H9 (cell line): Measurements from ENCODE around the gene NRBF2. TPM values are rescaled to one million over a fixed set of nuclear protein-coding genes. Genes with fewer than 3 reads are reported as not detected.
A peak's percentile ranks its signal among the peaks of the same experiment; 100 is the strongest.

Source experiments
- DNase-seq: peaks from one replicate; pipeline ENCODE4 v3.0.0-alpha.2; 2017
- H2AFZ ChIP-seq: one replicate; pipeline ENCODE4 v1.6.1; 2013; ENCODE audit warnings: mild to moderate bottlenecking, low read length, control low read depth, moderate library complexity
- H2AK5ac ChIP-seq: 2 replicates; pipeline ENCODE4 v1.6.1; 2013; ENCODE audit warnings: low read length, control low read depth, mixed read lengths; ENCODE audit not compliant: insufficient read length
- H2BK120ac ChIP-seq: one replicate; pipeline ENCODE4 v1.6.1; 2013; ENCODE audit warnings: low read depth, mild to moderate bottlenecking, low read length, control low read depth, inconsistent platforms; ENCODE audit not compliant: poor library complexity, severe bottlenecking
- H2BK12ac ChIP-seq: 2 replicates; pipeline ENCODE4 v1.6.1; 2013; ENCODE audit warnings: low read length, control low read depth, mixed read lengths, low read depth; ENCODE audit not compliant: insufficient read length
- H2BK15ac ChIP-seq: 2 replicates; pipeline ENCODE4 v1.6.1; 2013; ENCODE audit warnings: low read depth, low read length, control low read depth
- H2BK20ac ChIP-seq: one replicate; pipeline ENCODE4 v1.6.1; 2013; ENCODE audit warnings: low read depth, mild to moderate bottlenecking, low read length, control low read depth, inconsistent platforms; ENCODE audit not compliant: poor library complexity, severe bottlenecking
- H2BK5ac ChIP-seq: 2 replicates; pipeline ENCODE4 v1.6.1; 2013; ENCODE audit warnings: low read length, control low read depth, mixed read lengths; ENCODE audit not compliant: insufficient read length
- H3K14ac ChIP-seq: 2 replicates; pipeline ENCODE4 v1.6.1; 2013; ENCODE audit warnings: low read length, control low read depth; ENCODE audit not compliant: insufficient read depth
- H3K18ac ChIP-seq: 2 replicates; pipeline ENCODE4 v1.6.1; 2013; ENCODE audit warnings: low read depth, mild to moderate bottlenecking, mixed read lengths, low read length, control low read depth; ENCODE audit not compliant: insufficient read length
- H3K23ac ChIP-seq: 2 replicates; pipeline ENCODE4 v1.6.1; 2013; ENCODE audit warnings: low read length, control low read depth, mixed read lengths, low read depth; ENCODE audit not compliant: insufficient read length
- H3K23me2 ChIP-seq: 2 replicates; pipeline ENCODE4 v1.6.1; 2013; ENCODE audit warnings: low read depth, mild to moderate bottlenecking, mixed read lengths, low read length, control low read depth; ENCODE audit not compliant: insufficient read length, poor library complexity, severe bottlenecking
- H3K27ac ChIP-seq: 2 replicates; pipeline ENCODE4 v1.5.1; 2013; ENCODE audit warnings: low read length, control low read depth, mixed read lengths, low read depth; ENCODE audit not compliant: insufficient read length
- H3K27me3 ChIP-seq: 2 replicates; pipeline ENCODE4 v1.6.1; 2013; ENCODE audit warnings: low read length, control low read depth, inconsistent platforms; ENCODE audit not compliant: insufficient read depth
- H3K4ac ChIP-seq: 2 replicates; pipeline ENCODE4 v1.6.1; 2013; ENCODE audit warnings: low read depth, mild to moderate bottlenecking, control low read depth, inconsistent platforms, low read length, moderate library complexity
- H3K4me1 ChIP-seq: 2 replicates; pipeline ENCODE4 v1.6.1; 2013; ENCODE audit warnings: low read length, control low read depth, inconsistent platforms; ENCODE audit not compliant: insufficient read depth
- H3K4me2 ChIP-seq: 2 replicates; pipeline ENCODE4 v1.6.1; 2013; ENCODE audit warnings: low read length, control low read depth, mixed read lengths; ENCODE audit not compliant: insufficient read length, insufficient read depth
- H3K56ac ChIP-seq: 2 replicates; pipeline ENCODE4 v1.6.1; 2013; ENCODE audit warnings: low read depth, mild to moderate bottlenecking, mixed read lengths, low read length, control low read depth; ENCODE audit not compliant: insufficient read length
- H3K79me1 ChIP-seq: 2 replicates; pipeline ENCODE4 v1.6.1; 2013; ENCODE audit warnings: low read depth, mild to moderate bottlenecking, moderate library complexity, low read length, control low read depth, inconsistent platforms; ENCODE audit not compliant: insufficient read depth, poor library complexity, severe bottlenecking
- H3K79me2 ChIP-seq: 2 replicates; pipeline ENCODE4 v1.6.1; 2013; ENCODE audit warnings: low read length, control low read depth, inconsistent platforms; ENCODE audit not compliant: insufficient read depth
- H3K9ac ChIP-seq: 2 replicates; pipeline ENCODE4 v1.6.1; 2013; ENCODE audit warnings: low read length, control low read depth, mixed read lengths; ENCODE audit not compliant: insufficient read length; ENCODE audit errors: extremely low read depth
- H3K9me3 ChIP-seq: one replicate; pipeline ENCODE4 v1.6.1; 2013; ENCODE audit warnings: low read depth, low read length, inconsistent platforms; ENCODE audit not compliant: control insufficient read depth
- H3T11ph ChIP-seq: one replicate; pipeline ENCODE4 v1.6.1; 2013; ENCODE audit warnings: mild to moderate bottlenecking, low read length, control low read depth, inconsistent platforms
- H4K20me1 ChIP-seq: one replicate; pipeline ENCODE4 v1.6.1; 2013; ENCODE audit not compliant: control insufficient read depth, insufficient read length, insufficient read depth
- H4K5ac ChIP-seq: 2 replicates; pipeline ENCODE4 v1.6.1; 2013; ENCODE audit warnings: low read depth, mild to moderate bottlenecking, mixed read lengths, low read length, control low read depth; ENCODE audit not compliant: insufficient read length
- H4K8ac ChIP-seq: replicated peaks from 2 replicates; pipeline ENCODE4 v1.6.1; 2013; ENCODE audit warnings: low read length, control low read depth, mixed read lengths, low read depth; ENCODE audit not compliant: insufficient read length
- H4K91ac ChIP-seq: 2 replicates; pipeline ENCODE4 v1.6.1; 2013; ENCODE audit warnings: low read depth, mild to moderate bottlenecking, moderate library complexity, mixed read lengths, low read length, control low read depth; ENCODE audit not compliant: insufficient read length
- H3K27ac Mint-ChIP-seq, 3 experiments: 2 replicates in 2 of 3; 3 replicates in 1 of 3; pipeline ENCODE4 v1.8.0; 2020 to 2021; ENCODE audit warnings: mixed read lengths in 3 of 3, mild to moderate bottlenecking in 1 of 3, moderate library complexity in 1 of 3
- H3K27me3 Mint-ChIP-seq: 2 replicates; pipeline ENCODE4 v1.8.0; 2021; ENCODE audit warnings: low read depth, mild to moderate bottlenecking, moderate library complexity, mixed read lengths
- H3K36me3 Mint-ChIP-seq, 3 experiments: 2 replicates in 2 of 3; 3 replicates in 1 of 3; pipeline ENCODE4 v1.8.0; 2020 to 2021; ENCODE audit warnings: low read depth in 3 of 3, mixed read lengths in 3 of 3; ENCODE audit not compliant: insufficient read depth in 1 of 3
- H3K4me1 Mint-ChIP-seq, 2 experiments: 2 replicates each; pipeline ENCODE4 v1.8.0; 2020; ENCODE audit warnings: mixed read lengths in 2 of 2
- H3K4me3 Mint-ChIP-seq, 2 experiments: 2 replicates in 1 of 2; 3 replicates in 1 of 2; pipeline ENCODE4 v1.8.0; 2020 to 2021; ENCODE audit warnings: mild to moderate bottlenecking in 2 of 2, mixed read lengths in 2 of 2, moderate library complexity in 1 of 2
- H3K9me3 Mint-ChIP-seq, 2 experiments: 2 replicates in 1 of 2; 3 replicates in 1 of 2; pipeline ENCODE4 v1.8.0; 2020; ENCODE audit warnings: mild to moderate bottlenecking in 2 of 2, mixed read lengths in 2 of 2, moderate library complexity in 1 of 2
- CTCF ChIP-seq: fragments of 200-600 bp; sonication (generic); conservative IDR thresholded peaks from 3 replicates; pipeline ENCODE4 v1.8.0; 2021; ENCODE audit warnings: antibody characterized with exemption, mild to moderate bottlenecking
- WGBS: extraction: QIAGEN DNeasy Blood & Tissue Kit; methylation state at CpG from one replicate; pipeline ENCODE4 v1.1.7; 2013; ENCODE audit warnings: missing lambda C conversion rate, low lambda C conversion rate, mixed read lengths; ENCODE audit not compliant: insufficient read length; ENCODE audit errors: extremely low coverage; 5-methylcytosine and 5-hydroxymethylcytosine counted together
- total RNA-seq: library from RNA; stranded (reverse); gene quantifications from 2 replicates; pipeline ENCODE4 v1.2.1, GENCODE V29; 2021

NRBF2 gene
- total RNA-seq, 1 experiment from 2014 or later: 30.1 TPM

GRCh38 chr10:63169624-63170023, 36.5 kb downstream of the NRBF2 start:
- Histone ChIP-seq H3K4me2 (no peak overlapping the region), H3K9me3 (no peaks in the 10 kb centered on the region), H3K27me3 (no peaks in the 10 kb centered on the region), H4K8ac (no peak overlapping the region), H3K4ac (no peak overlapping the region), H2BK120ac (no peak overlapping the region), H2AFZ (no peak overlapping the region), H2BK15ac (no peak overlapping the region), H3K18ac (no peak overlapping the region), H3K23ac (no peak overlapping the region), H3K79me2 (no peaks in the 10 kb centered on the region), H2AK5ac (no peak overlapping the region), H4K20me1 (no peaks in the 10 kb centered on the region), H3K79me1 (no peaks in the 10 kb centered on the region), H2BK5ac (no peak overlapping the region), H3K9ac (no peak overlapping the region), H3K14ac (no peak overlapping the region), H3K4me1 (no peaks in the 10 kb centered on the region), H4K91ac (no peak overlapping the region), H3K56ac (no peak overlapping the region), H2BK20ac (no peak overlapping the region), H4K5ac (no peak overlapping the region), H3T11ph (no peak overlapping the region), H3K23me2 (no peaks in the 10 kb centered on the region), H2BK12ac (no peak overlapping the region), H3K27ac (no peak overlapping the region)
- Mint-ChIP-seq H3K4me3 (no peak overlapping the region), H3K27me3 (no peaks in the 10 kb centered on the region), H3K36me3 (peaks cover 34 to 90% (median 74%) of the 10 kb centered on the region in 3 experiments; a peak in 6 of 7 replicates), H3K4me1 (no peaks in the 10 kb centered on the region; a peak in 1 of 4 replicates), H3K27ac (peak overlapping the region in 1 of 3 experiments; percentile 95; a peak in 1 of 7 replicates), H3K9me3 (no peaks in the 10 kb centered on the region)
- no peak for DNase-seq
- no CpG with 5 or more reads among the region's 2 CpGs for WGBS
- no peak for TF ChIP-seq CTCF
